Lung (tissue), 12 donors: ENCODE measurements around the gene GOLGB1. TPM values are rescaled to one million over a fixed set of nuclear protein-coding genes. Genes with fewer than 3 reads are reported as not detected.
"Not testable (repeated sequence)": the region's sequence is repeated elsewhere in the genome, so short reads cannot be mapped to it uniquely, and the experiment has no call there.

Source experiments
- ATAC-seq: fragments of 200-7000 bp; cut with Tn5 transposase; one replicate; pipeline ENCODE4 v1.9.1; 2020; ENCODE audit warnings: moderate number of reproducible peaks; ENCODE audit not compliant: insufficient read depth, low FRiP score
- DNase-seq, 3 donors: peaks; one replicate each; pipeline ENCODE4 v3.0.0-alpha.2; 2013 to 2017
- H3K27ac ChIP-seq, 2 donors: one replicate each; pipeline ENCODE4 v1.5.1; 2013; ENCODE audit warnings: mild to moderate bottlenecking in 2 of 2, moderate library complexity in 2 of 2, control low read depth in 1 of 2, inconsistent platforms in 1 of 2, low read depth in 1 of 2, low read length in 1 of 2
- H3K27me3 ChIP-seq, 3 donors: one replicate each; pipeline ENCODE4 v1.5.1; 2013; ENCODE audit warnings: low read length in 2 of 3; ENCODE audit not compliant: control insufficient read depth in 3 of 3, insufficient read depth in 3 of 3
- H3K36me3 ChIP-seq, 4 donors: one replicate each; pipeline ENCODE4 v1.5.1; 2013; ENCODE audit warnings: low read length in 4 of 4, mild to moderate bottlenecking in 1 of 4, moderate library complexity in 1 of 4; ENCODE audit not compliant: control insufficient read depth in 4 of 4, insufficient read depth in 4 of 4
- H3K4me1 ChIP-seq, 5 donors: one replicate each; pipeline ENCODE4 v1.5.1; 2013; ENCODE audit warnings: low read length in 5 of 5, mild to moderate bottlenecking in 2 of 5, moderate library complexity in 1 of 5; ENCODE audit not compliant: control insufficient read depth in 5 of 5, insufficient read depth in 5 of 5
- H3K4me3 ChIP-seq: one replicate; pipeline ENCODE4 v1.5.1; 2013; ENCODE audit warnings: mild to moderate bottlenecking, control low read depth, moderate library complexity
- H3K9ac ChIP-seq, 2 donors: one replicate each; pipeline ENCODE4 v1.5.1; 2013; ENCODE audit warnings: low read length in 2 of 2, control low read depth in 1 of 2; ENCODE audit not compliant: insufficient read depth in 1 of 2
- H3K9me3 ChIP-seq, 4 donors: one replicate each; pipeline ENCODE4 v1.5.1; 2013; ENCODE audit warnings: low read length in 3 of 4, mild to moderate bottlenecking in 1 of 4, moderate library complexity in 1 of 4; ENCODE audit not compliant: control insufficient read depth in 4 of 4, insufficient read depth in 3 of 4
- CTCF ChIP-seq: IDR thresholded peaks from 2 replicates; pipeline ENCODE4 v1.5.1; 2012; ENCODE audit warnings: mild to moderate bottlenecking; ENCODE audit errors: control extremely low read depth, extremely low read depth
- WGBS, 2 donors: extraction: QIAGEN DNeasy Blood & Tissue Kit; methylation state at CpG; one replicate each; pipeline ENCODE4 v1.1.7; 2013; 5-methylcytosine and 5-hydroxymethylcytosine counted together
- polyA plus RNA-seq, 2 donors: library from polyadenylated mRNA; stranded (reverse); fragments of 200-250 nt; gene quantifications; one replicate each; pipeline ENCODE4 v1.2.1, GENCODE V29; 2013
- total RNA-seq, 2 donors: library from RNA; depleted of rRNA in 1 of 2; stranded (reverse); fragments of >200 nt in 1 of 2; gene quantifications; one replicate each; pipeline ENCODE4 v1.2.1, GENCODE V29; 2014 to 2021
- donor health status: control.
- donor health status: control.
- donor health status: Bipolar disorder and iron deficiency.
- donor health status: healthy.
- donor health status: DM: yes; HTN: yes; CAD: no.

The GOLGB1 gene
- total and polyA plus RNA-seq, 4 donors: 11.6 to 92.8 (median 31.1) TPM

- no peak overlapping the region for H3K9ac ChIP-seq
- ATAC-seq (no peak), DNase-seq (no peak)
- WGBS, 2 donors: 93 to 96% methylated on average over 3 of the region's 3 CpGs
- no peaks in the 10 kb centered on the region for H3K27me3 ChIP-seq
- H3K4me3 ChIP-seq: no peak overlapping the region
- H3K9me3 ChIP-seq: no peaks in the 10 kb centered on the region
- H3K36me3 ChIP-seq: peaks cover 5 to 22% (median 9%) of the 10 kb centered on the region in 4 donors
- TF ChIP-seq CTCF: no peak
- no peak overlapping the region for H3K27ac ChIP-seq
- no peaks in the 10 kb centered on the region for H3K4me1 ChIP-seq
These were observed 43.5 kb upstream of the GOLGB1 start for GRCh38 chr3:121793078-121793477.

GRCh38 chr3:121786485-121786884 lies 36.9 kb upstream of the GOLGB1 start:
- H3K36me3 ChIP-seq: peaks cover 10 to 27% (median 25%) of the 10 kb centered on the region in 4 donors
- ATAC-seq (no peak), DNase-seq (peak in 1 of 3 donors; percentile 16)
- peaks cover 0 to 6% (median 0%) of the 10 kb centered on the region in 5 donors for H3K4me1 ChIP-seq
- H3K4me3 ChIP-seq: no peak overlapping the region
- TF ChIP-seq CTCF: no peak
- H3K9ac ChIP-seq: no peak overlapping the region
- no peaks in the 10 kb centered on the region for H3K9me3 ChIP-seq
- WGBS, 2 donors: 79 to 85% methylated on average over 2 of the region's 2 CpGs
- no peak overlapping the region for H3K27ac ChIP-seq
- H3K27me3 ChIP-seq: no peaks in the 10 kb centered on the region

GRCh38 chr3:121782784-121783183 lies 33.2 kb upstream of the GOLGB1 start:
- H3K4me3 ChIP-seq, H3K9me3 ChIP-seq, ATAC-seq, H3K9ac ChIP-seq, H3K4me1 ChIP-seq, H3K27me3 ChIP-seq, H3K27ac ChIP-seq: not testable (repeated sequence)
- peak; percentile 47 to 74 (median 70) for DNase-seq
- peaks cover 13 to 34% (median 30%) of the 10 kb centered on the region in 4 donors for H3K36me3 ChIP-seq
- WGBS, 2 donors: 76 to 86% methylated on average over 8 of the region's 8 CpGs

GRCh38 chr3:121781611-121782010 lies 32.1 kb upstream of the GOLGB1 start:
- no peak overlapping the region for H3K4me3 ChIP-seq
- peaks cover 14 to 34% (median 28%) of the 10 kb centered on the region in 4 donors for H3K36me3 ChIP-seq
- H3K27ac ChIP-seq: no peak overlapping the region
- WGBS, 2 donors: 94 to 97% methylated on average over 7 of the region's 7 CpGs
- peaks cover 0 to 6% (median 0%) of the 10 kb centered on the region in 5 donors for H3K4me1 ChIP-seq
- H3K27me3 ChIP-seq: no peaks in the 10 kb centered on the region
- no peak overlapping the region for H3K9ac ChIP-seq
- H3K9me3 ChIP-seq: no peaks in the 10 kb centered on the region
- TF ChIP-seq CTCF: no peak
- no peak for DNase-seq
- ATAC-seq: no peak

GRCh38 chr3:121775095-121775494 lies 25.6 kb upstream of the GOLGB1 start:
- H3K4me1 ChIP-seq, H3K9me3 ChIP-seq, H3K4me3 ChIP-seq, H3K27ac ChIP-seq, H3K27me3 ChIP-seq, ATAC-seq, DNase-seq, H3K9ac ChIP-seq: not testable (repeated sequence)
- peaks cover 18 to 39% (median 31%) of the 10 kb centered on the region in 4 donors for H3K36me3 ChIP-seq
- WGBS, 2 donors: 98 to 100% methylated on average over 4 of the region's 4 CpGs
